Measurements from ENCODE around the gene NRIP2.

DNA sequence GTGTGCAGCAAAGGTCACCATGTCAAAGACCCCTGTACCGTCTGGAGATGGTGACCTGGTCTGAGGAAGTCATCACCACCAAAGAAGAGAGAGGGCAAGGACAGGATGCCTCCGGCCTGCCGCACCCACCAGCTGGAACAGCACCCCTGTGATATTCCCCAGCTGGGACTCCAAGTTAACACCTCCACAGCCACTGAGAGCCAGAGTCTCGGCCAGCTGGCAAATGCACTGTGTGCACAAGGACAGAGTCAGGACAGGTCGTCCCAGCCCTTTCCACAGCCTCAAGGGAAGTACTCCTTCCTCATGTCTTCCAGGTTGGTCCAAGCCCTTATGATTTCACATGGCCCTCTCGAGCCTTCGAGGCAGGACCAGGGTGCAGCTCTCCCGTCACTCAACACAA, 59.4 kb downstream of the NRIP2 start:
- TF ChIP-seq, protein P1, sequence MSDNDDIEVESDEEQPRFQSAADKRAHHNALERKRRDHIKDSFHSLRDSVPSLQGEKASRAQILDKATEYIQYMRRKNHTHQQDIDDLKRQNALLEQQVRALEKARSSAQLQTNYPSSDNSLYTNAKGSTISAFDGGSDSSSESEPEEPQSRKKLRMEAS (IDR thresholded peaks at IDR 0.05; ENCODE audit: insufficient read depth, insufficient read length), result no peak
- TF ChIP-seq, protein P2, sequence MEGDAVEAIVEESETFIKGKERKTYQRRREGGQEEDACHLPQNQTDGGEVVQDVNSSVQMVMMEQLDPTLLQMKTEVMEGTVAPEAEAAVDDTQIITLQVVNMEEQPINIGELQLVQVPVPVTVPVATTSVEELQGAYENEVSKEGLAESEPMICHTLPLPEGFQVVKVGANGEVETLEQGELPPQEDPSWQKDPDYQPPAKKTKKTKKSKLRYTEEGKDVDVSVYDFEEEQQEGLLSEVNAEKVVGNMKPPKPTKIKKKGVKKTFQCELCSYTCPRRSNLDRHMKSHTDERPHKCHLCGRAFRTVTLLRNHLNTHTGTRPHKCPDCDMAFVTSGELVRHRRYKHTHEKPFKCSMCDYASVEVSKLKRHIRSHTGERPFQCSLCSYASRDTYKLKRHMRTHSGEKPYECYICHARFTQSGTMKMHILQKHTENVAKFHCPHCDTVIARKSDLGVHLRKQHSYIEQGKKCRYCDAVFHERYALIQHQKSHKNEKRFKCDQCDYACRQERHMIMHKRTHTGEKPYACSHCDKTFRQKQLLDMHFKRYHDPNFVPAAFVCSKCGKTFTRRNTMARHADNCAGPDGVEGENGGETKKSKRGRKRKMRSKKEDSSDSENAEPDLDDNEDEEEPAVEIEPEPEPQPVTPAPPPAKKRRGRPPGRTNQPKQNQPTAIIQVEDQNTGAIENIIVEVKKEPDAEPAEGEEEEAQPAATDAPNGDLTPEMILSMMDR (IDR thresholded peaks at IDR 0.05; ENCODE audit: extremely low read depth in 1 of 2, insufficient read depth in 1 of 2, low read depth in 1 of 2, low read length in 2 of 2), result no peak

All from endothelial cell of umbilical vein (primary cell).